GM12875 (cell line): ENCODE measurements around the gene ATP6V0D1.

ENCODE experiments used
- H3K4me3 ChIP-seq: one replicate; pipeline ENCODE4 v1.5.1; 2011; ENCODE audit warnings: low read depth, low read length, control low read depth
- CTCF ChIP-seq: IDR thresholded peaks from 2 replicates; pipeline ENCODE4 v1.5.1; 2011; ENCODE audit warnings: low read depth, mild to moderate bottlenecking, control low read depth, inconsistent platforms, low read length, moderate library complexity, borderline replicate concordance; ENCODE audit not compliant: insufficient read depth

The ATP6V0D1 gene

GRCh38 chr16:67466581-67466980 lies 14.4 kb downstream of the ATP6V0D1 start:
- H3K4me3 ChIP-seq, result no peak overlapping the region
- TF ChIP-seq CTCF, result no peak

GRCh38 chr16:67464565-67464964 lies 16.4 kb downstream of the ATP6V0D1 start:
- no peak for TF ChIP-seq CTCF
- H3K4me3 ChIP-seq, result no peak overlapping the region

GRCh38 chr16:67463691-67464090 lies 17.3 kb downstream of the ATP6V0D1 start:
- no peak for TF ChIP-seq CTCF

GRCh38 chr16:67463059-67463458 lies 17.9 kb downstream of the ATP6V0D1 start:
- TF ChIP-seq CTCF, result no peak
- H3K4me3 ChIP-seq, result no peak overlapping the region

More at GRCh38 chr16:67463691-67464090, 17.3 kb downstream of the ATP6V0D1 start:
- no peak overlapping the region for H3K4me3 ChIP-seq

DNA sequence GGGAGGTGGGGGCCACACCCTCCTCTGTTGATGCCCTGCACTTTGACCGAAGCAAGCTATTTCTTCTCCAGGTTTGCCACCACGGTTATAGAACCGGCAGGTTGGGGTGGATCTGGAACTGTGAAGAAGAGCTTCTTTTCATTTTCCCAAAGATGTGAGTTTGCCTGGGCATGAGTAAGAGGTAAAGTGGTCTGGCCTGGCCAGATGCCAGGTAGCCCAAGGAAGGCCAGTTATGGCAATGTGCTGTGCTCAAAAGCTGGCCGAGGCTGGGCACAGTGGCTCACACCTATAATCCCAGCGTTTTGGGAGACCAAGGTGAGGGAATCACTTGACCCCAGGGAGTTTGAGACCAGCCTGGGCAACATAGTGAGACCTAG lies 18.7 kb downstream of the ATP6V0D1 start:
- H3K4me3 ChIP-seq, result no peak overlapping the region
- no peak for TF ChIP-seq CTCF

DNA sequence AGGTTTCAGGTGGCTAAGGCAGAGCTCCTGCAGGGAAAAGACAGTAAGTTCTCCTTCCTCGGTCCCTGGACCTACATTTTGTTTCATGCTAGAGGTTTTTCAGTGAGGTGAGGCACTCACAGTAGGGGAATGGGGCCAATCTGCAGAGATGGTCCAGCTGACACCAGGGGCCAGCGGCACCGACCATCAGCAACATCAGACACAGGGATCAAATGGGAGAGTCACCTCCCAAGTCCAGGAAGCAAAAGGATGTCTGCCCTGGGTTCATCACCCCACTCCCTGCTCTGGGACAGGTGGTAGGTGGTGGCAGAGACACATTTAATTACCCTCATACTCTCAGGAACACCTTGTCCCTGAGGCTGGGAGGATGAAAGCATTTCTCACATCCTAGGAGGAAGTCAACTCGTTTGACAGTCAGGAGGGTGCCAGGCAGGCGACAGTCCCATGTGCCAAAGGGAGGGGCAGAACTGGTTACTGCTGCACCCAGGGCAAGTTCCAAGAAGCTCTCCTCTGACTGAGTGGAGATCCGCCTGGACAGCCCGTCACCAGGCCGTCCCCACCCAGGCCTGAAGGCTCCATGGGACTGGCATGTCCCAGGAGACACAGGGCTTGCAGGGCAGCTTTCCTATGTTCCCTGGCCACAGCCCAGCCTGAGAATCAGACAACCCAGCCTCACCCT lies 19.2 kb downstream of the ATP6V0D1 start:
- no peak overlapping the region for H3K4me3 ChIP-seq
- no peak for TF ChIP-seq CTCF

GRCh38 chr16:67460961-67461360 lies 20.0 kb downstream of the ATP6V0D1 start:
- TF ChIP-seq CTCF, result no peak
- H3K4me3 ChIP-seq, result no peak overlapping the region
